Loucy (cell line): ENCODE results near the gene FAIM2.
A peak's percentile ranks its signal among the peaks of the same experiment; 100 is the strongest.

Experiments
- H2AFZ ChIP-seq: fragments of 200-600 bp; sonication (generic); 2 replicates; pipeline ENCODE4 v1.6.0; 2016; ENCODE audit warnings: antibody characterized with exemption, mild to moderate bottlenecking, low read length, moderate library complexity
- H3F3A ChIP-seq: fragments of 200-600 bp; 2 replicates; pipeline ENCODE4 v1.6.0; 2016; ENCODE audit warnings: antibody characterized with exemption, low read depth, mild to moderate bottlenecking
- H3K27me3 ChIP-seq: fragments of 200-600 bp; sonication (generic); 2 replicates; pipeline ENCODE4 v1.6.1; 2014; ENCODE audit warnings: low read length, mild to moderate bottlenecking; ENCODE audit not compliant: insufficient read depth, poor library complexity, severe bottlenecking
- H3K36me3 ChIP-seq: fragments of 200-600 bp; sonication (generic); 2 replicates; pipeline ENCODE4 v1.6.1; 2016; ENCODE audit warnings: low read length; ENCODE audit not compliant: insufficient read depth
- H3K4me1 ChIP-seq: fragments of 200-600 bp; sonication (generic); 2 replicates; pipeline ENCODE4 v1.5.1; 2014; ENCODE audit warnings: low read length, mild to moderate bottlenecking; ENCODE audit not compliant: insufficient read depth, poor library complexity, severe bottlenecking
- H3K4me2 ChIP-seq: fragments of 200-600 bp; sonication (generic); 2 replicates; pipeline ENCODE4 v1.6.0; 2014; ENCODE audit warnings: antibody characterized with exemption, low read length, low read depth, mild to moderate bottlenecking; ENCODE audit not compliant: poor library complexity, severe bottlenecking
- H3K4me3 ChIP-seq: fragments of 200-600 bp; sonication (generic); 2 replicates; pipeline ENCODE4 v1.5.1; 2014; ENCODE audit warnings: low read length, mild to moderate bottlenecking, mixed read lengths; ENCODE audit not compliant: poor library complexity, severe bottlenecking
- H3K79me2 ChIP-seq: fragments of 200-600 bp; sonication (generic); 2 replicates; pipeline ENCODE4 v1.6.1; 2014; ENCODE audit warnings: low read length; ENCODE audit not compliant: insufficient read depth
- H3K9ac ChIP-seq: fragments of 200-600 bp; sonication (generic); 2 replicates; pipeline ENCODE4 v1.6.0; 2014; ENCODE audit warnings: mild to moderate bottlenecking, low read depth, low read length, moderate library complexity; ENCODE audit not compliant: poor library complexity, severe bottlenecking
- H3K9me2 ChIP-seq: fragments of 200-600 bp; sonication (generic); replicated peaks from 2 replicates; pipeline ENCODE4 v1.6.1; 2016; ENCODE audit warnings: low read depth, low read length, mixed read lengths
- H3K9me3 ChIP-seq: fragments of 200-600 bp; sonication (generic); 2 replicates; pipeline ENCODE4 v1.6.1; 2014; ENCODE audit warnings: mild to moderate bottlenecking, antibody characterized with exemption, low read length, low read depth; ENCODE audit not compliant: insufficient read depth
- H4K20me1 ChIP-seq: fragments of 200-600 bp; sonication (generic); 2 replicates; pipeline ENCODE4 v1.6.0; 2014; ENCODE audit warnings: antibody characterized with exemption, low read length, mild to moderate bottlenecking; ENCODE audit not compliant: insufficient read depth, poor library complexity, severe bottlenecking
- CTCF ChIP-seq: fragments of 200-600 bp; sonication (generic); conservative IDR thresholded peaks from 2 replicates; pipeline ENCODE4 v1.5.1; 2014; ENCODE audit warnings: mild to moderate bottlenecking, antibody characterized with exemption, low read length
- EZH2phosphoT487 ChIP-seq: fragments of 200-600 bp; IDR thresholded peaks from 2 replicates; pipeline ENCODE4 v1.6.1; 2018; ENCODE audit warnings: antibody characterized with exemption, mild to moderate bottlenecking, moderate library complexity, borderline replicate concordance

Gene FAIM2

GRCh38 chr12:49944046-49944445 lies 40.3 kb upstream of the FAIM2 start:
- Histone ChIP-seq H3K9ac (peak overlapping the region; percentile 69), H2AFZ (peak overlapping the region; percentile 37; the same call in 1 of the 2 replicates), H3K4me1 (peaks cover 43% of the 10 kb centered on the region), H3K36me3 (no peaks in the 10 kb centered on the region), H3K4me3 (no peak overlapping the region), H3K9me2 (no peaks in the 10 kb centered on the region), H4K20me1 (no peaks in the 10 kb centered on the region), H3K9me3 (no peaks in the 10 kb centered on the region), H3K79me2 (no peaks in the 10 kb centered on the region), H3K4me2 (peak overlapping the region; percentile 75), H3K27me3 (no peaks in the 10 kb centered on the region), H3F3A (0 out of 2 replicates have a peak, but pooled peaks cover 3% of the 10 kb centered on the region)
- TF ChIP-seq EZH2phosphoT487: no peak
- no peak for TF ChIP-seq CTCF

GRCh38 chr12:49943625-49943960 lies 39.9 kb upstream of the FAIM2 start:
- H3K4me2 ChIP-seq: peak overlapping the region; percentile 75
- no peaks in the 10 kb centered on the region for H3K9me3 ChIP-seq
- peak overlapping the region; percentile 69 for H3K9ac ChIP-seq
- no peak overlapping the region for H3K4me3 ChIP-seq
- peaks cover 43% of the 10 kb centered on the region for H3K4me1 ChIP-seq
- H3K9me2 ChIP-seq: no peaks in the 10 kb centered on the region
- no peak overlapping the region; the same call in 1 of the 2 replicates for H2AFZ ChIP-seq
- TF ChIP-seq EZH2phosphoT487 (no peak), CTCF (no peak)
- H4K20me1 ChIP-seq: no peaks in the 10 kb centered on the region
- no peaks in the 10 kb centered on the region for H3K27me3 ChIP-seq
- no peaks in the 10 kb centered on the region for H3K36me3 ChIP-seq
- no peaks in the 10 kb centered on the region for H3K79me2 ChIP-seq
- H3F3A ChIP-seq: 0 out of 2 replicates have a peak, but pooled peaks cover 3% of the 10 kb centered on the region

- Histone ChIP-seq H2AFZ (no peak overlapping the region; the same call in 1 of the 2 replicates), H3K4me2 (peak overlapping the region; percentile 75), H3K4me3 (no peak overlapping the region), H3K9me2 (no peaks in the 10 kb centered on the region), H3K79me2 (no peaks in the 10 kb centered on the region), H3K36me3 (no peaks in the 10 kb centered on the region), H3F3A (0 out of 2 replicates have a peak, but pooled peaks cover 3% of the 10 kb centered on the region), H3K4me1 (peaks cover 43% of the 10 kb centered on the region), H3K9me3 (no peaks in the 10 kb centered on the region), H4K20me1 (no peaks in the 10 kb centered on the region), H3K9ac (peak overlapping the region; percentile 69), H3K27me3 (no peaks in the 10 kb centered on the region)
- TF ChIP-seq CTCF: no peak
These were observed 39.4 kb upstream of the FAIM2 start for GRCh38 chr12:49942921-49943624.
